NCI-H345 treated with DMSO at 0.1 percent for 48 hours (cell line): ENCODE results near the gene LHPP.

Experiments used
- DNase-seq: peaks from one replicate; lab custom pipeline; 2025; ENCODE audit not compliant: unreplicated experiment; lab: John Stamatoyannopoulos, UW

LHPP gene

GRCh38 chr10:124470544-124471434 is 9.2 kb downstream of the LHPP start:
- no peak for DNase-seq

- no peak for DNase-seq
These were observed 10.4 kb downstream of the LHPP start for GRCh38 chr10:124472071-124472470.

- DNase-seq = no peak
These were observed 11.4 kb downstream of the LHPP start for GRCh38 chr10:124473070-124473469.

GRCh38 chr10:124474514-124475070 is 13.0 kb downstream of the LHPP start:
- peak; percentile 40 for DNase-seq

- DNase-seq = no peak
These were observed 14.6 kb downstream of the LHPP start for GRCh38 chr10:124476043-124476725.

GRCh38 chr10:124477614-124478363 is 16.2 kb downstream of the LHPP start:
- no peak for DNase-seq

GRCh38 chr10:124478515-124478914 is 16.9 kb downstream of the LHPP start:
- DNase-seq = no peak

GRCh38 chr10:124480860-124481259 is 19.2 kb downstream of the LHPP start:
- no peak for DNase-seq

- DNase-seq = no peak
These were observed 20.1 kb downstream of the LHPP start for GRCh38 chr10:124481717-124482116.

GRCh38 chr10:124482236-124482800 is 20.7 kb downstream of the LHPP start:
- DNase-seq = no peak

- no peak for DNase-seq
These were observed 21.3 kb downstream of the LHPP start for GRCh38 chr10:124482876-124483275.

- no peak for DNase-seq
These were observed 22.4 kb downstream of the LHPP start for GRCh38 chr10:124484031-124484430.

GRCh38 chr10:124484661-124485060 is 23.0 kb downstream of the LHPP start:
- no peak for DNase-seq

GRCh38 chr10:124486635-124487034 is 25.0 kb downstream of the LHPP start:
- no peak for DNase-seq

- DNase-seq = no peak
These were observed 29.5 kb downstream of the LHPP start for GRCh38 chr10:124491105-124491504.

- DNase-seq = no peak
These were observed 30.6 kb downstream of the LHPP start for GRCh38 chr10:124492266-124492665.

GRCh38 chr10:124493214-124493882 is 31.7 kb downstream of the LHPP start:
- DNase-seq = no peak

- no peak for DNase-seq
These were observed 32.6 kb downstream of the LHPP start for GRCh38 chr10:124494046-124494807.

GRCh38 chr10:124495162-124495561 is 33.5 kb downstream of the LHPP start:
- no peak for DNase-seq

- DNase-seq = no peak
These were observed 34.1 kb downstream of the LHPP start for GRCh38 chr10:124495725-124496124.
